Tibial nerve (tissue), 4 donors: Measurements from ENCODE around the gene AGBL1.

Experiments
- EP300 ChIP-seq, 2 donors: sonication (generic); formaldehyde crosslinking; IDR thresholded peaks; one replicate each; pipeline ENCODE4 v1.6.1; 2017; ENCODE audit warnings: antibody characterized with exemption in 2 of 2, mild to moderate bottlenecking in 1 of 2
- POLR2A ChIP-seq, 2 donors: fragments of 450-650 bp; IDR thresholded peaks; one replicate each; pipeline ENCODE4 v1.6.1; 2017; ENCODE audit warnings: antibody characterized with exemption in 2 of 2, mild to moderate bottlenecking in 2 of 2, moderate library complexity in 2 of 2
- TF ChIP-seq, protein P1 (sequence below), 5 experiments: fragments of 200-600 bp in 3 of 5; fragments of 450-650 bp in 2 of 5; sonication (generic) in 3 of 5; IDR thresholded peaks; one replicate each; pipeline ENCODE4 v1.5.1; 2016 to 2019; ENCODE audit warnings: antibody characterized with exemption in 5 of 5, mild to moderate bottlenecking in 3 of 5, moderate library complexity in 2 of 5

DNA sequence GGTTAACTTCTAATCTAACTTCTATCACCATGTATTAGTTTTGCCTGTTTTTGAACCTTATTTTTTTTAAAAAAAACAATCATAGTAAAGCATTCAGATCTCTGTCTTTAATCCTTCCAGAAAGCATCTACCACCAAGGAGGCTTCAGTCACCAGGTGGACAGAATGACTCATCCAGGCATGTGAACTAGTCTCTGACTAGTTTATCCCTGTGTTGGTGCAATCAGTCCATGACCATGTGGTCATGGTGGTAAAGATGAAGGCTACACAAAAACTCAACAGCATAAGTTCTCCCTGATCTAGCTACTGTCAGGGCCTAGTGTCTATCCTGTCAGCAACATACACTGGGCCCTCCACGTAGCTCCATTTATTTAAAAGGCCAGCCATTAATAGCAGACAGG, 750.6 kb downstream of the AGBL1 start:
- TF ChIP-seq, protein P1, sequence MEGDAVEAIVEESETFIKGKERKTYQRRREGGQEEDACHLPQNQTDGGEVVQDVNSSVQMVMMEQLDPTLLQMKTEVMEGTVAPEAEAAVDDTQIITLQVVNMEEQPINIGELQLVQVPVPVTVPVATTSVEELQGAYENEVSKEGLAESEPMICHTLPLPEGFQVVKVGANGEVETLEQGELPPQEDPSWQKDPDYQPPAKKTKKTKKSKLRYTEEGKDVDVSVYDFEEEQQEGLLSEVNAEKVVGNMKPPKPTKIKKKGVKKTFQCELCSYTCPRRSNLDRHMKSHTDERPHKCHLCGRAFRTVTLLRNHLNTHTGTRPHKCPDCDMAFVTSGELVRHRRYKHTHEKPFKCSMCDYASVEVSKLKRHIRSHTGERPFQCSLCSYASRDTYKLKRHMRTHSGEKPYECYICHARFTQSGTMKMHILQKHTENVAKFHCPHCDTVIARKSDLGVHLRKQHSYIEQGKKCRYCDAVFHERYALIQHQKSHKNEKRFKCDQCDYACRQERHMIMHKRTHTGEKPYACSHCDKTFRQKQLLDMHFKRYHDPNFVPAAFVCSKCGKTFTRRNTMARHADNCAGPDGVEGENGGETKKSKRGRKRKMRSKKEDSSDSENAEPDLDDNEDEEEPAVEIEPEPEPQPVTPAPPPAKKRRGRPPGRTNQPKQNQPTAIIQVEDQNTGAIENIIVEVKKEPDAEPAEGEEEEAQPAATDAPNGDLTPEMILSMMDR (IDR thresholded peaks at IDR 0.05), result no peak
- TF ChIP-seq POLR2A (IDR thresholded peaks at IDR 0.05), result no peak
- no peak for TF ChIP-seq EP300 (IDR thresholded peaks at IDR 0.05)
